NCI-H748 treated with DMSO at 0.1 percent for 48 hours (cell line): ENCODE data around the gene TAF11L14.
"Not testable (repeated sequence)": the region's sequence is repeated elsewhere in the genome, so short reads cannot be mapped to it uniquely, and the experiment has no call there.

Experiments
- DNase-seq: peaks from one replicate; lab custom pipeline; 2025; lab: John Stamatoyannopoulos, UW

Gene TAF11L14

GRCh38 chr5:17634160-17634559 lies at the start of gene TAF11L14:
TSS of gene TAF11L14 (plus strand) at chr5:17634460.
- no peak for DNase-seq

GRCh38 chr5:17585658-17586057 lies 48.6 kb upstream of the TAF11L14 start, which contains the start of gene TAF11L7:
TSS of gene TAF11L7 (minus strand) at chr5:17585758.
- DNase-seq: not testable (repeated sequence)

GRCh38 chr5:17590860-17591259 lies 43.4 kb upstream of the TAF11L14 start, which contains the start of gene TAF11L8:
TSS of gene TAF11L8 (minus strand) at chr5:17590960.
- DNase-seq: not testable (repeated sequence)

- not testable (repeated sequence) for DNase-seq
Measured at GRCh38 chr5:17594255-17594654, 40.0 kb upstream of the TAF11L14 start, which contains the start of gene TAF11L9. TSS of gene TAF11L9 (minus strand) at chr5:17594394.

- not testable (repeated sequence) for DNase-seq
Measured at GRCh38 chr5:17597728-17598127, 36.5 kb upstream of the TAF11L14 start, which contains the start of gene TAF11L10. TSS of gene TAF11L10 (minus strand) at chr5:17597828.

GRCh38 chr5:17603880-17604279 lies 30.4 kb upstream of the TAF11L14 start, which contains the start of gene TAF11L11:
TSS of gene TAF11L11 (plus strand) at chr5:17604183.
- not testable (repeated sequence) for DNase-seq

GRCh38 chr5:17604951-17605350 lies 29.3 kb upstream of the TAF11L14 start:
- DNase-seq: no peak

- not testable (repeated sequence) for DNase-seq
Measured at GRCh38 chr5:17607461-17607860, 26.8 kb upstream of the TAF11L14 start.

GRCh38 chr5:17610092-17610491 lies 24.2 kb upstream of the TAF11L14 start, which contains the start of gene TAF11L12:
TSS of gene TAF11L12 (plus strand) at chr5:17610392.
- DNase-seq: not testable (repeated sequence)

GRCh38 chr5:17614872-17615605 lies 19.2 kb upstream of the TAF11L14 start:
- no peak for DNase-seq

- DNase-seq: no peak
Measured at GRCh38 chr5:17619354-17619753, 14.9 kb upstream of the TAF11L14 start.

GRCh38 chr5:17620627-17621026 lies 13.6 kb upstream of the TAF11L14 start:
- DNase-seq: no peak

DNA sequence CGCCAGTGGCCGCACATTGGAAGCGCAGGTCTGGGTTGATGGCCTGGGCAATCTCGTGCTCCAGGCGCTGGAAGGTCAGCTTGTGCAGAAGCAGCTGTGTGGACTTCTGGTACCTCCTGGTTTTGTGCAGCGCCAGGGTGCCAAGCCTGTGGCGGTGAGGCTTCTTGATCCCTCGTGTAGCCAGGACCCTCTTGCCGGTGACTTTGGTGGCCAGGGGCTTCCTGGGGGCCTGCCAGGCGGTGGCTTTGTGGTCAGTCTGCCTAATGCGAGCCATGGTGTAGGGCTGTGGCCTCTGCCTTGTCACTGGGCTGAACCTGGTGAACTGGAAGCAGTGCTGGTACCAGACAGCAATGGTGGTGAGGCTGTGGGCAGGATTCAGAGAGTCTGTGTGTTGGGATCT lies 8.6 kb upstream of the TAF11L14 start:
- DNase-seq: no peak

- not testable (repeated sequence) for DNase-seq
Measured at GRCh38 chr5:17631788-17632187, 2.5 kb upstream of the TAF11L14 start, which contains the start of gene TAF11L13. TSS of gene TAF11L13 (plus strand) at chr5:17632088.

DNA sequence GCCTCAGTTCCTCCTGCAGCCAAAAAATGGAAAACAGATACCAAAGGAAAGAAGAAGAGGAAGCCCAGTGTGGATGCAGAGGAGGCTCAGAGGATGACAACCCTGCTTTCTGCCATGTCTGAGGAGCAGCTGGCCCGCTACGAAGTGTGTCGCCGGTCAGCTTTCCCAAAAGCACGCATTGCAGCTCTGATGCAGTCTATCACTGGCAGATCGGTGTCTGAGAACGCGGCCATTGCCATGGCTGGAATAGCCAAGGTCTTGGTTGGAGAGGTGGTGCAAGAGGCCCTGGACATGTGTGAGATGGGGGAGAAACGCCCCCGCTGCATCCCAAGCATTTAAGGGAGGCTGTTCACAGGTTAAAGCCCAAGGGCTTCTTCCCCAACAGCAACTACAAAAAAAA lies 15.0 kb downstream of the TAF11L14 start:
- DNase-seq: not testable (repeated sequence)

- not testable (repeated sequence) for DNase-seq
Measured at GRCh38 chr5:17655201-17655759, 21.0 kb downstream of the TAF11L14 start.

- DNase-seq: no peak
Measured at GRCh38 chr5:17655921-17656320, 21.7 kb downstream of the TAF11L14 start.

DNA sequence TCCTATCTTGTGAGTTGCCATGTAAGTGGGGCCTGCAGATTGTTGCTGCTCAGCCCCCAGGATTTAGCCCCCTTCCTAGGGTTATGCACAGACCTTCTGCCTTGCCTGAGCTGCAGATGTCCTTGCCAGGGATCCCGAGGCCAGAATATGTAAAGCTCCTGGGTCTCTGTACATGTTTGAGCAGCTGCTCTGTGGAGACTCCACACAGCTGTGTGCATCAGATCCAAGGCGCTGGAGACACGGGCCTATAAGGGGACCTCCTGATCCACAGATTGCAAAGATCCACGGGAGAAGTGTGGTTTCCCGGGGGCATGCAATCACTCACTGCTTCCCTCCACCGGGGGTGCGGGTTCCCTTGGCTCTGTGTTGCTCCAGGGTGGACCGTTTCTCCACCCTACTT lies 28.9 kb downstream of the TAF11L14 start:
- no peak for DNase-seq

DNA sequence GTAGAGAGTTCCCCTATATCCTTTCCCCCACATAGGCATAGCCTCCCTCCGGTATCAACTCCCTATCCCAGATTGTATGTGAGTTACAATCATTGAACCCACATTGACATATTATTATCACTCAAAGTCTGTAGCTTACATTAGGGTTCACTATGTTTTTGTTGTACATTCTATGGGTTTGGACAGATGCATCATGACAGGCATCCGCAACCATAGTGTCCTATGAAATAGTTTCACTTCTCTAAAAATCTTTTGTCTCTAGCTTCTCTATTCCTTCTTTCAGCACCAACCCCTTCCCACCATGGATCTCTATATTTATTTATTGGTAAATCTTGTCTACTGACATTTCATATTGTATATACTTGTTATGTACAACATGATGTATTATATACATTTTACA lies 31.6 kb downstream of the TAF11L14 start:
- DNase-seq: no peak

- no peak for DNase-seq
Measured at GRCh38 chr5:17666726-17667235, 32.5 kb downstream of the TAF11L14 start.

- DNase-seq: no peak
Measured at GRCh38 chr5:17670353-17670752, 36.1 kb downstream of the TAF11L14 start.

GRCh38 chr5:17678751-17679324 lies 44.6 kb downstream of the TAF11L14 start:
- DNase-seq: no peak
